Gastrocnemius medialis (tissue), 4 donors: ENCODE results near the gene LHFPL5.

ENCODE experiments used
- POLR2A ChIP-seq, 2 donors: fragments of 450-650 bp; IDR thresholded peaks; one replicate each; pipeline ENCODE4 v1.6.1; 2017; ENCODE audit warnings: antibody characterized with exemption in 2 of 2, mild to moderate bottlenecking in 2 of 2, moderate library complexity in 2 of 2
- TF ChIP-seq, protein P1 (sequence below), 5 experiments: fragments of 450-650 bp in 3 of 5; fragments of 200-600 bp in 2 of 5; sonication (generic) in 2 of 5; IDR thresholded peaks in 4 of 5; conservative IDR thresholded peaks in 1 of 5; 1 replicate in 4 of 5; 2 replicates in 1 of 5; pipeline ENCODE4 v1.5.1; 2016 to 2019; ENCODE audit warnings: antibody characterized with exemption in 5 of 5, mild to moderate bottlenecking in 3 of 5, moderate library complexity in 3 of 5

DNA sequence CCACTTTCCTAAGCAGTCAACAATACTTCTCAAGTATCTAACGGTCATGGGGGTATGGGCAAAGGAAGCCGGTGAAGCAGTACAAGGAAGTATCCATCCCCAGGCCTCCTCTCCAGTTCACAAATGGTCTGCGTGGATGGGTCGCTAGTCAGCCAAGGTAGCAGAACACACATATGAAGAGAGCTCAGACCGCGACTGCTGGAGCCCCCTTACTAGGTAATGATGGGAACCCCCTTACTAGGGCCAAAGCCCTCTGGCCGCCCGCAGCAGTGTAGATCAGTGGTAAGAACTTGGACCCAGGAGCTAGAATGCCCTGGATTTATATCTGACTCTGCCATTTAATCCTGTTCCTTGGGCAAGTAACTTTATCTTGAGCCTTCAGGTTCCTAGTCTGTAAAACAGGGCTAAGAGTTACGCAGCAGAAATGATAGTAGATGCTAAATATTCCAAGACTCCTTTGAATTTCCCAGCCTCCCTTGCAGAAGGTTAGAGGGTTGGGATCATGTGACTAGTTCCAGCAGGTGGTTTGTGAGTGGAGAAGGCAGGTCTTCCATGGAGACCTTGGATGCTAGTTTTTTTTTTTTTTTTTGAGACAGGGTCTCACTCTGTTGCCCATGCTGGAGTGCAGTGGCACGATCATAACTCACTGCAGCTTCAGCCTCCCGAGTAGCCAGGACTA, 30.9 kb upstream of the LHFPL5 start:
- TF ChIP-seq, protein P1, sequence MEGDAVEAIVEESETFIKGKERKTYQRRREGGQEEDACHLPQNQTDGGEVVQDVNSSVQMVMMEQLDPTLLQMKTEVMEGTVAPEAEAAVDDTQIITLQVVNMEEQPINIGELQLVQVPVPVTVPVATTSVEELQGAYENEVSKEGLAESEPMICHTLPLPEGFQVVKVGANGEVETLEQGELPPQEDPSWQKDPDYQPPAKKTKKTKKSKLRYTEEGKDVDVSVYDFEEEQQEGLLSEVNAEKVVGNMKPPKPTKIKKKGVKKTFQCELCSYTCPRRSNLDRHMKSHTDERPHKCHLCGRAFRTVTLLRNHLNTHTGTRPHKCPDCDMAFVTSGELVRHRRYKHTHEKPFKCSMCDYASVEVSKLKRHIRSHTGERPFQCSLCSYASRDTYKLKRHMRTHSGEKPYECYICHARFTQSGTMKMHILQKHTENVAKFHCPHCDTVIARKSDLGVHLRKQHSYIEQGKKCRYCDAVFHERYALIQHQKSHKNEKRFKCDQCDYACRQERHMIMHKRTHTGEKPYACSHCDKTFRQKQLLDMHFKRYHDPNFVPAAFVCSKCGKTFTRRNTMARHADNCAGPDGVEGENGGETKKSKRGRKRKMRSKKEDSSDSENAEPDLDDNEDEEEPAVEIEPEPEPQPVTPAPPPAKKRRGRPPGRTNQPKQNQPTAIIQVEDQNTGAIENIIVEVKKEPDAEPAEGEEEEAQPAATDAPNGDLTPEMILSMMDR (IDR thresholded peaks at IDR 0.05 in 4 of 5, conservative IDR thresholded peaks at IDR 0.05 in 1 of 5), result no peak
- no peak for TF ChIP-seq POLR2A (IDR thresholded peaks at IDR 0.05)
